ENCODE results near the gene FAM114A2.

The FAM114A2 gene

DNA sequence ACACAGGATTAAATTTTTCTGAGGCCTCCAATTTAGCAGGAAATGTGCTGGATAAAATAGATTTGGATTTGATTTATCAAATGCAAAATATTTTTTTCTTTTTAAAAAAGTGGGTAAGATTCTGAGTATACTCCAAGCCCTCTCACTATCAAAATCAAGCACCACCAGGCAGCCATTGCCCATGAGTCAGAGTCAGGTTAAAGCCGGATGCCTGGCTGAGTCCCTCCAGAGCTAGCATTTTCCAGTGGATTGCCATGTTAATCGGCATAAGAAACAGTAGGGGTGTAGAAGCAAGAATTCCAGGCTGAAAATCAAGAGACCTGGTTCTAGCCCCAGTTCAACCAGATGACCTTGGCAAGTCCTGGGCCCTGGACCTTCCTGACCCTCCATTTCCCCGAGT lies 85.3 kb downstream of the FAM114A2 start:
- in situ Hi-C loops (cut with HindIII; ENCODE audit: low sequenced_read_pairs): no loop called here

DNA sequence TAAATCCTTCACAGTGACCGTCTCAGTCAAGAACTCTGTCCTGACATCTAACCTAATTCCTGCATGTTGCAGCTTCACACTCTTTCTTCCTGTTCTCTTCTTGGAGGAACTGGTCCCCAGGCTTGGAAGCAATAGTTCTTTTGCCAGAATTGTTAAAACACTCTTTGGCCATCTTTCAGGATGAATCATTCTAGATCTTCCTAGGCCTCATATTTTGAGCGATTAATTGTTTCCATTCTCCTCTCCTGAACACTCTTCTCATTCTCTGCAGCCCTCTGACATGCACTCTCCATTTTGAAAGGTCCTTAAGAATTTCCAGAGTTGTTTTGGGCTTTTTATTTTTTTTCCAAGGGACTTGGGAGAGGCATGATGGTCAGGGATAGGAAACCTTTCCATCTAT lies 85.8 kb downstream of the FAM114A2 start:
- in situ Hi-C loops (cut with HindIII; ENCODE audit: low sequenced_read_pairs): no loop called here

DNA sequence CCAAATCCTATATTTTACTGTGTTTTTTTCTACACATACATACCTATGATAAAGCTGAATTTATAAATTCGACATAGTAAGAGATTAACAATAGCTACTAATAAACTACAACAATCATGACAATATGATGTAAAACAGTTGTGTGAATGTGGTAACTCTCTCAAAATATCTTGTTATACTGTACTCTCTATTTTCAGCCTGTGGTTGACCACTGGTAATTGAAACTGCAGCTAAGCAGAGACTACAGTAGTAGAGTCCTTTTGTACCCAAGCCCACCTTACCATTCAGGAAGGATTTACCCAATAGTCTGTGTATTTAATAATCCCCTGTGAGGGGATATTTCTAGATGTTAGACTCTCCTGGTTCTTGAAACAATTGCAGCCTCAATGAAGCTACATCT lies 86.7 kb downstream of the FAM114A2 start:
- in situ Hi-C loops (cut with HindIII; ENCODE audit: low sequenced_read_pairs): no loop called here

DNA sequence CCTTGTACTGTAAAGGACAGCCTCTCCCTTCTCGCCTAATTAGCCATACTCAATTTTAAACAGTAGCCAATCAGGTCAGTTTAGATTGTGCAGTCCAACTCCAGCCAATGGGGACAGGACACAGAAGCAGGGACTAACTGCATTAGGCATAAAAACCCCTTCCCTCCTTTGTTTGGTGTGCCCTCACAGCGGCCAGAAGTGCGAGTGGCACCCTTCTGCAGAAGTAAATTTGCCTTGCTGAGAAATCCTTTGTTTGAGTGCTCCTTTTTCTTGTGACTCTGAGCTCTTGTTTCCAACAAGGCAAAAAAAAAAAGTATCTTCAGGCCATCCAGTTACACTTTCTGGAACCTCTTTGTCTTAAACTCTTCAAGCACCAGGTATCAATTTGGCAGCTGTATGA lies 97.4 kb downstream of the FAM114A2 start:
- in situ Hi-C loops (cut with HindIII; ENCODE audit: low sequenced_read_pairs): no loop called here
